Spinal cord (tissue), 10 donors: Measurements from ENCODE around the gene DOCK9. TPM values are rescaled to one million over a fixed set of nuclear protein-coding genes. Genes with fewer than 3 reads are reported as not detected.

Experiments
- DNase-seq, 6 donors: peaks; one replicate each; pipeline versions ENCODE4 v3.0.0 to v3.0.0-alpha.2; 2013 to 2015; ENCODE audit warnings: low spot score in 6 of 6, low read depth in 4 of 6
- H3K27ac ChIP-seq: one replicate; pipeline ENCODE4 v1.5.1; 2013; ENCODE audit warnings: low read depth, low read length, control low read depth
- H3K27me3 ChIP-seq: one replicate; pipeline ENCODE4 v1.6.1; 2013; ENCODE audit warnings: low read length; ENCODE audit not compliant: control insufficient read depth, insufficient read depth
- H3K36me3 ChIP-seq: one replicate; pipeline ENCODE4 v1.6.1; 2013; ENCODE audit warnings: low read length; ENCODE audit not compliant: control insufficient read depth, insufficient read depth
- H3K4me1 ChIP-seq: one replicate; pipeline ENCODE4 v1.6.1; 2013; ENCODE audit warnings: low read length; ENCODE audit not compliant: control insufficient read depth, insufficient read depth
- H3K4me3 ChIP-seq: one replicate; pipeline ENCODE4 v1.5.1; 2013; ENCODE audit warnings: low read depth, low read length, control low read depth
- H3K9me3 ChIP-seq: one replicate; pipeline ENCODE4 v1.6.1; 2013; ENCODE audit warnings: low read length; ENCODE audit not compliant: control insufficient read depth, insufficient read depth
- WGBS: methylation state at CpG from one replicate; pipeline ENCODE4 v1.1.5; 2013; ENCODE audit warnings: missing lambda C conversion rate; ENCODE audit not compliant: insufficient coverage; 5-methylcytosine and 5-hydroxymethylcytosine counted together
- polyA plus RNA-seq, 2 donors: library from polyadenylated mRNA; unstranded; fragments of 120-200 nt; gene quantifications; one replicate each; pipeline ENCODE4 v1.2.1, GENCODE V29; 2013; ENCODE audit not compliant: insufficient read length in 2 of 2
- total RNA-seq, 2 donors: library from RNA; depleted of rRNA in 1 of 2; stranded (reverse); fragments of 120-200 nt in 1 of 2; fragments of >200 nt in 1 of 2; gene quantifications; one replicate each; pipeline versions ENCODE4 v1.2.3 to v1.2.4, GENCODE V29; 2013 to 2014
- donor health status: healthy.

Gene DOCK9
- total and polyA plus RNA-seq, 4 donors: 74.4 to 117 (median 97.3) TPM

DNA sequence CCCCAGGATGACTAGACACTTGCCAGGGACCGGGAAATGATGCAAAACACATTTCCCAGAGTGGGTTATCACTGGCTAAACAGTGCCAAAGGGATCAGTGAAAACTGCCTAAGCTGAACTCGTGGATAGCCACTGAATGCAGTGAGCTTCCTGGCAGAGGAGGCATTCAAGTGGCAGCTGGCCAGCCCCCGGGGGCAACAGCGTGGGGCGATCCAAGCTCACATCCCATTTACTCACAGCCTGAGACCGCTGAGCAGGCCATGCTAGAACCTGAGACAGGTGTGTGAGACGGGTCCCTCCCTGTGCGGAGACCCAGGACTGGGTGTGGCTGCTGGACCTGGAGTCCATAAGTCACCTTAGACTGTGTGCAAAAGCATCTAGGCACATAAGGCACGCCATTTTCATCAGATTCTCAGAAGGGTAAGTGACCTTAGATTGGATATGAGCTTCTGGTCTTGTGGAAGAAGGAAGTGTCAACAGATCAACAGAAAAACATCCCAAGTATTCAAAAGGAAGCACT, 173.5 kb downstream of the DOCK9 start:
- no peak for DNase-seq
- peaks cover 21% of the 10 kb centered on the region for H3K36me3 ChIP-seq
- no peaks in the 10 kb centered on the region for H3K9me3 ChIP-seq
- no peaks in the 10 kb centered on the region for H3K4me1 ChIP-seq
- no peak overlapping the region for H3K4me3 ChIP-seq
- H3K27me3 ChIP-seq: no peaks in the 10 kb centered on the region
- WGBS: 78% methylated on average over 7 of the region's 9 CpGs
- H3K27ac ChIP-seq: no peak overlapping the region

DNA sequence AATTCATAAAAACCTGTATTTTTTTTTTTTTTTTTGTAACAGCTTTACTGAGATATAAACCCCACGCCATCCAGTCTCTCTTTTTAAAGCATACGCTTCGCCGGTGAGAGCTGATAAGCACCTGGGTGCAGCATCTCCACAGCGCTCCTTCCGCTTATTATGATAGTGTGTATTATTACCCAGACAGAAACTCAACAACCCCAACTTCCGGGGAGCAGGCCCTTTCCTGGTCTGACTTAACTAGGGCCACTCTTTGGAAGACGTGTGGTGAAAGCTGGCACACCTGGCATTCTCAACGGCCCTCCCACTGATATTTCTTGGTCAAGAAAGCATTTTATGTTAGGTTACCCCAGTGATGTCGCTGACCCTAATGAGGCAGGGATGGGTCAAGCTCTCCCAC, 173.9 kb downstream of the DOCK9 start:
- H3K9me3 ChIP-seq: no peaks in the 10 kb centered on the region
- H3K27me3 ChIP-seq: no peaks in the 10 kb centered on the region
- no peak overlapping the region for H3K4me3 ChIP-seq
- no peak for DNase-seq
- no peaks in the 10 kb centered on the region for H3K4me1 ChIP-seq
- peaks cover 17% of the 10 kb centered on the region for H3K36me3 ChIP-seq
- H3K27ac ChIP-seq: no peak overlapping the region
- 70% methylated on average over 2 of the region's 10 CpGs for WGBS

DNA sequence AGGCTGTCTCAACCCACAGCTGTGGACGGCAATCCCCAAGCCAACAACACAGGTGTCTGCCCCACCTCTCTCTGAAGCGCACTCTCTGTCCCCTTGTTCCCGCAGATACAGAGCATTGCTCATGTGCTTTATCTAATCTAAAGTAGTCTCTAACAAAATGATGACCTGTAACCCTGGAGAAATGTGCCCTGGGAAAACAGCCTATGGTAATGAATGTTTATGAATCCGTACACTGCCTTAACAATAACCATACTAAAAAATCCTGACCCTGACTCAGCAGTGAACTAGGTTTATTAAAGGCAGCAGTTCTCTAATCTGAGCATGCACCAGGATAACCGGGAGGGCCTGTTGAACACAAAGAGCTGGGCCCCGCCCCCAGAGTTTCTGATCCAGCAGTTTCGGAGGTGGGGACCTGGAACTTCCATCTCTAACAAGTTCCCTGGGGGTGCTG, 174.7 kb downstream of the DOCK9 start:
- Histone ChIP-seq H3K4me1 (no peaks in the 10 kb centered on the region), H3K36me3 (peaks cover 22% of the 10 kb centered on the region), H3K27ac (no peak overlapping the region), H3K9me3 (no peaks in the 10 kb centered on the region), H3K4me3 (no peak overlapping the region), H3K27me3 (no peaks in the 10 kb centered on the region)
- WGBS: 67% methylated on average over 5 of the region's 7 CpGs
- no peak for DNase-seq

DNA sequence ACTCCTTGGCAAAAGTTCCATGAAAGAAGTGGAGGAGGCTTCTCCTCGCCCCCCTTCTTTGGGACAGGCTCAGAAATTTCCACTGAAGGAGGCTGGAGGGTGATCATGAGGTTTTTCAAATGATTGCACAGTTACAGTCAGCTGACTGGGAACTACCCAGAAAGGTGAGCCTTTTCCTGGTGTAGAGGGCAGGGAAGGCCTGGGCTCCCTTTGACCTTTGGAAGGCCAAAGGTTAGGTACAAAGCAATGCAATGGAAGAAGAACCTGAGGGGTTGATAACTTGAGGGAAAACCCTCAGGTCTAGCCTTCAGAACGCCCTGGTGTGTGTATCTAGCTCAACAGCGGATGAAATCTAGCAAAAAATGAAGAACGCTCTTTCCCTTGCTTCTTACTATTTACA, 175.3 kb downstream of the DOCK9 start:
- H3K9me3 ChIP-seq: no peaks in the 10 kb centered on the region
- no peak overlapping the region for H3K4me3 ChIP-seq
- DNase-seq: no peak
- peaks cover 23% of the 10 kb centered on the region for H3K36me3 ChIP-seq
- no peak overlapping the region for H3K27ac ChIP-seq
- H3K27me3 ChIP-seq: no peaks in the 10 kb centered on the region
- WGBS: 100% methylated on average over 1 of the region's 4 CpGs
- no peaks in the 10 kb centered on the region for H3K4me1 ChIP-seq

DNA sequence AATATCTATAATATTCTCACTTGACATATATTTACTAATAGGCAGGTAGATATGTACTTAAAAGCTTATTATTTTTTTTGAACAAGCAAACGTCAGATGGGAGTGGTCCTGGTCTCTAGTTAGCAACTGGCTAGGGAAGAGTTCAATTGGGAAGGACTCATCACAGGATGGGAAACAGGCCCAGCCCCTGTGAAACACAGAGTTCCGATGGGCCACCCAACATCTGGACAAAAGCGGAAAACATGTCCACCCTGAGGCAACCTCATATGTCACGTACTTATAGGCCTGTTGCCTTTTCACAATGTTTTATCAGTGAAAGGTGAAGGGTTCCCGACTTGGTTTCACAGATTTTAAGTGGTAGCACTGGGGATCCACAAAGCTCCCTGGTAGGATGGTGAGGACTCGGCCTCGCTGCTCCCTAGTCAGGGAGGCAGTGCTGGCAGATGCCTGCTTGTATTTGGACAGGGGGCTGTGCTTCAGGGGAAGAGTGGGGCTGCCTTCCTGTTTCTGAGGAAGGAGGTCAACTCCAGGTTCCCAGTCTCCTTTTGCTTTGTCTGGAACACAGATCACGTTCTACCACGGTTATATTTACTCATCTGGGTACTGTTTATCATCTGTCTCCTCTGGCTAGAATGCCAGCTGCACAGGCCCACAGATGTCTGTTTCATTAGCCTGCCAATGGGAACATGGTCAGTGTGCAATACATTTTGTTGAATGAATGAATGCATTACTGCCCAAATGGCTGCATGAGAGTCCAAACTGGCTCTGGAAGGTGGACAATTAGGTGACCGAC, 176.0 kb downstream of the DOCK9 start:
- Histone ChIP-seq H3K36me3 (peaks cover 23% of the 10 kb centered on the region), H3K4me1 (no peaks in the 10 kb centered on the region), H3K4me3 (no peak overlapping the region), H3K27me3 (no peaks in the 10 kb centered on the region), H3K27ac (no peak overlapping the region), H3K9me3 (no peaks in the 10 kb centered on the region)
- 76% methylated on average over 8 of the region's 10 CpGs for WGBS
- DNase-seq: peak in 1 of 6 donors; percentile 36

DNA sequence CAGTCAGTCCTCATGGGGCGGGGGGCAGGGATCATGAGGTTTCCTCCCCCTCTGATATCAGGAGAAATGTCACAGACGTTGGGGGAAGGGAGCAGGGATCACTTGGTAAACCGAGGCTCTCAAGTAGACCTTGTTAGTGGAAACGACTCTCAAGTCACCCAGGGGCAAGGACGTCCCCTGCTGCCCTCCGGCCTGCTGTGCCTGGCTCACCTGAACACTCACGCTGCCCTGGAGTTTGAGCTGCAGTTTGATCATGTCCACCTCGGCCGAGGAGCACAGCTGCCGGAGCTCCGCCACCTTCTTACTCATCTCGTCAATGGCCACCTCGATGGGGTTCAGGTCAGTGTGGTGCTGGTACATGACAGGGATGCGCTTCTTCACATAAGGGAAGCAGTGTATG, 177.8 kb downstream of the DOCK9 start:
- Histone ChIP-seq H3K4me1 (no peaks in the 10 kb centered on the region), H3K4me3 (no peak overlapping the region), H3K27me3 (no peaks in the 10 kb centered on the region), H3K36me3 (peaks cover 25% of the 10 kb centered on the region), H3K27ac (no peak overlapping the region), H3K9me3 (no peaks in the 10 kb centered on the region)
- no peak for DNase-seq
- WGBS: 94% methylated on average over 14 of the region's 14 CpGs

DNA sequence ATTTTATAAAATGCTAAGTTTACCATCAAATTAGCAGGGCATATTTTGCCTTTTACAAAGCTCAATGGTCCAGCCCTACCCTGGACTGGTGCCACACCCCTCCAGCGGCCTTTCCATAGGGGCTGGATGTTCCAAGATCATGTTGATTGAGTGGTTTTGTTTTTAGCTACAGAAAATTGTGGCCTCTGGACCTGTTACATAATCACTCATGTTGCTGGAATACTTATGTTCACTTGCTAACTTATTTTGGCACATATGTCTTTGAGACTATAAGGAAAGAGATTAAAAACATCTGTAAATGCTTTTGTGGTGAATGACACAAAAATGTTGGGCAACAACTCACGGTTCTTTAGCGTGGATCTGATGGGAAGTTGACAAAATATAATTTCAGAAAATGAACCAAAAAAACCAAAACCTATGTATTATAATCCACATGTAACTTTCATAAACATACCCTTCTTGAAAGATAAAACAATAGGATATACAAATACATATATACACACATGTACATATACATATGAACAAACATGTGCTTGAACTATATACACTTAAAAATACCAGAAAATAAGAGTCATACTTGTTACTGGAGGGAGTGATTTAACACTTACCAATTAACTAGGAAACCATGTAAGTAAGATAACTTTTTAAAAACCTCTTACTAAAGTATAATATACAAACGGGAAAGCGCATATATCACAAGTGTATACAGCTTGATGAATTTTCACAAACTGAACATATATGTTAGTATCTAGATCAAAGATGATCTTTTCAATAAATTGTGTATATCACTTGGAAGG, 178.8 kb downstream of the DOCK9 start:
- Histone ChIP-seq H3K36me3 (peaks cover 18% of the 10 kb centered on the region), H3K27me3 (no peaks in the 10 kb centered on the region), H3K27ac (no peak overlapping the region), H3K4me1 (no peaks in the 10 kb centered on the region), H3K9me3 (no peaks in the 10 kb centered on the region), H3K4me3 (no peak overlapping the region)
- WGBS: 71% methylated on average over 1 of the region's 5 CpGs
- no peak for DNase-seq

DNA sequence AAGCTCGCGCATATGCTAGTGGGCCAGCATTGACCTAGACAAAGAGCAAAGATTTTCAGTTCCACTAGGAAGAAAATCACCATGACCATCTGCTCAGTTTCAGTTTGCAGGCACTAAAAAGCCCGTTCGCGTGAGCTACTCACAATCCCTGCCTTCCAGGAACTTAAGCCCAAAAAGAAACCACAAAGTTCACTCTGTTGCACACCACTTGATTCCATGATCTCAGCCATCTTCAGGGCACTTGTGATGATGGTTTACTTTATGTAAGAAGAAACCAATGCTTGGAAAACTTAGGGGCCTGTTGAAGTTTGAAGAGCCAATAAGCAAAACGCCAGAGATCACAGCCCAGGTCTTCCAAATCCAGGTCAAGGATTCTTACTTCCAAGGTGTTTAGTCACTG, 180.4 kb downstream of the DOCK9 start:
- WGBS: 69% methylated on average over 5 of the region's 6 CpGs
- Histone ChIP-seq H3K9me3 (no peaks in the 10 kb centered on the region), H3K27ac (no peak overlapping the region), H3K36me3 (peaks cover 15% of the 10 kb centered on the region), H3K4me3 (no peak overlapping the region), H3K27me3 (no peaks in the 10 kb centered on the region), H3K4me1 (no peaks in the 10 kb centered on the region)
- DNase-seq: peak in 1 of 6 donors; percentile 30

DNA sequence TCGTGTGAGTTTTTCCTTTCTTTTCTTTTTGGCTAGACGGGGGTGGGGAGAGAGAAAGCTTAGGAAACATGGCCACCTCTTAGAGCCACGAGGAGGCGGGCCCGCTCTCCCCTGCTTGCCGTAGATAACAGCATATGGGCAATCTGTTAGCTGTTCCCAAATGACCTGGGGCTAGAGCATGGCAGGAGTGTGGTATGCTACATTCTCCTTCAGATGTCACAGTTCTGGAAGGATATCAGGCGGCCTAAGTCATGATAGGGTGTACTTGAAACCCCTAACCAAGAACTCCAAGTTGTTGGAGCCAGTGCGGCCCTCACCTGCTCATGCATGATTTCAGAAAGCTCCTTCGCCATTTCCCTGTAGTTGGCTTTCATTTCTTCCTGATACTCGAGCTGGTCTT, 181.1 kb downstream of the DOCK9 start:
- no peak overlapping the region for H3K4me3 ChIP-seq
- DNase-seq: peak in 1 of 6 donors; percentile 8
- peaks cover 15% of the 10 kb centered on the region for H3K36me3 ChIP-seq
- WGBS: 92% methylated on average over 10 of the region's 10 CpGs
- H3K27me3 ChIP-seq: no peaks in the 10 kb centered on the region
- H3K9me3 ChIP-seq: no peaks in the 10 kb centered on the region
- H3K27ac ChIP-seq: no peak overlapping the region
- H3K4me1 ChIP-seq: no peaks in the 10 kb centered on the region
